Fibroblast of peridontal ligament (primary cell): ENCODE data around the gene PRMT7.
A peak's percentile ranks its signal among the peaks of the same experiment; 100 is the strongest.

Experiments used
- DNase-seq: peaks from one replicate; pipeline ENCODE4 v3.0.0-alpha.2; 2010; ENCODE audit errors: extremely low read depth

PRMT7 gene

GRCh38 chr16:68376590-68376989 is 65.8 kb downstream of the PRMT7 start:
- DNase-seq, result no peak

GRCh38 chr16:68377221-68377620 is 66.4 kb downstream of the PRMT7 start:
- DNase-seq, result no peak

- DNase-seq, result peak; percentile 9
Observed at GRCh38 chr16:68377667-68378393, 67.0 kb downstream of the PRMT7 start.

GRCh38 chr16:68378436-68379415 is 67.9 kb downstream of the PRMT7 start:
- DNase-seq, result no peak

DNA sequence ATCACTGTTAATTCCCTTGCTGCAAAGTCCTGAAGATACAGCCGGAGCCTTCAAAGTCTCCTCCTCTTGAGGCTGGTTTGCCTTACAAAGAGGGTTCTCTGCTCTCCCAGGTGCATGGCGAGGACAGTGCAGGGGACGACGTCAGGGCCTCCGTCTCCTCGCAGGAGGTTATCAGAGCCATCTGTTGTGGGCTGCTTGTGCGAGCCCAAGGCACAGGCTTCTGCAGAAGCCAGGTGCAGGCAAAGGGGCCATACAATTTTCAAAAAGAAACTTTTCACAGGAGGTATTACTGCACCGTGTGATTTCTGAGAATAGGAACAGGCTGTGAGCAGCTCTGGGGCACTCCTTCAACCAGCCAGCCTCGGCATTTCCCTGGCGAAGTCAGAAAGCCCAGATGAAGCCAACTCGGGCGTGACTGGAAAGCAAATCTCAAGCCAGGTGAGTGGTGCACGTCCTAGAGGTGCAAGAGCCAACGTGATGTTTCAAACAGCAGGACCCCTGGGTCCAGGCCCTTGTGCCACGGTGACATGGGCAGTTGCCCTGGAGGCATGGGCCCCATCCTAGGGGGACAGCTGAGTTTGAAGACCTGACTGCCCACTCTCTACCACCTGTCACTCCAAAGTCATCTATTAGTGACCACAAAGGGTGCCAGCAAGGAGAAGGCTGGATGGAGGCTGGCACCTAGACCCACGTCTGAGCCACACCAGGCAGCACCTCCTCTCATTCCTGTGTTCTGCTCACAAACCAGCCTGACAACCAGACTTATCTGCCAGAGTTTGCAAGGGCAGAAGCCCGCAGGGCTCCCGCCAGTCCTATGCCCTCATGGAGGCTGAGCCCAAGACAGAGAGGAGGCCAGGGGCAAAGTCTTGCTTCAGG is 68.9 kb downstream of the PRMT7 start:
- DNase-seq, result no peak

DNA sequence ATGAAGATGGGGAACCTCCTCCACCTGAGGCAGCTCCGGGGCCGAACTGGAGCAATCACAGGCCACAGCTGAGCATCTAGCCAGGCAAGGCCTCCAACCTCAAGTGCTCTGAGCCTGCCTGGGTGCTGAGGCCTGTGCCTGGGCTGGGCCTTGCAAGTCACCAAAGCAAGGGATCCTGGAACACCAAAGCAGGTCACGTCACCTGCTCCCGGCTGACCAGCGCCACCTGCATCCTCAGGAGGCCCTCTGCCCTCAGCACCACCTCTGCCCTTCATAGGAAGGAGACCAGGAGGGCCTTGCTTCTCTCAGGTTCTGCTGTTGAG is 69.5 kb downstream of the PRMT7 start:
- DNase-seq, result no peak

- no peak for DNase-seq
Observed at GRCh38 chr16:68380676-68381362, 70.0 kb downstream of the PRMT7 start.

DNA sequence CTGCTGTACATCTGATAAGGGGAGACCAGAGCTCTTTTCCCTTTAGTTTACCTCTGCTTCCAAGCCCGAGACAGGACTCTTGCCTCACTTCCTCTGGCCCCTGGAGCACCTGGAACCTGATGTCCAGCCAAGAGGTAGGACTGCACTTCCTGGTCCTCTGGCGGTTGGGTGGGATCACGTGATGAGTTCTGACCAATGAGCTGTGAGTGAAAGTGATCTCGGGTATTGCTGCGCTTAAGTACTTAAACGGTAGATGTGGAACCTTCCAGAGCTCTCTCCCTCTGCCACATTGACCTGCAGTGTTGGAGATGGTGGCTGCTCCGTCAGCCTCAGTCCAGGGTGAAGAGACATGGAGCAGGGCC is 70.5 kb downstream of the PRMT7 start:
- no peak for DNase-seq

DNA sequence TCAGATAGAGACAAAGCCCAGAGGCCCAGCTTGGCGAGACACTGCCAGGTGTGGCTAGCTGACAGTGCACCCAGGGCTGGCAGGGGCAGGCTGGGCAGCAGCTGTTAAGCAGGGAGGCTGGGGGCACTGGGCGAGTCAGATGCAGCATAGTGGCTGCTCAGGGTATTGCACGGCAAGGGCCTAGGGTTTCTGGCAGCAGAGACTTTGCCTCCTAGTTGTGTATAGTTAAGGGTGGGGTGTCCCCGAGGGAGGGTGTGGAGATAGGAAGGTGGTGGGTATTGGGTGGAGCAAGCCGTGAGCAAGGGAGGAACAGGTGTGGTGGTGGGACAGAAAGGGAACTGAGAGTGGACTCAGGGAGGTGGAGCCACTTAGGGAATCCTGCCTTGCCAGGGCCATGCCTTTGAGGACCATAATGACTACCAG is 71.5 kb downstream of the PRMT7 start:
- DNase-seq, result no peak

DNA sequence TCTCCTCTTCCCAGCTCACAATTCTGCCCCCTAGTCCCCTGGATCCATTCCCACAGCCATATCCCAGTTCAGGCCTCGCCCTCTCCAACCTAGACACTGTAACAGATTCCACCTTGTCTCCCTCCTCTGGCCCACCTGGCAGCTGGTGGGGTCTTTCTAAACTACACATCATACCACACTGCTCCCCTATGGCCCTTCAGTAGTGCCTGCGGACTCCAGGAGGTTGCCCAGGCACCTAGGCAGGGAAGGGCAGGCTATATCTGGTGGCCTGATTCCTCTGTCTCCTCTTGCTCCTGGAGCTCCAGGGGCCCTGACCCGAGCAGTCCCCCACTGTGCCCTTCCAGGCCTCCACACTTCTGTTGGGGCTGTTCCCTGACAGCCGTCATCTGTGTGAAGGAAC is 73.0 kb downstream of the PRMT7 start:
- DNase-seq, result no peak

DNA sequence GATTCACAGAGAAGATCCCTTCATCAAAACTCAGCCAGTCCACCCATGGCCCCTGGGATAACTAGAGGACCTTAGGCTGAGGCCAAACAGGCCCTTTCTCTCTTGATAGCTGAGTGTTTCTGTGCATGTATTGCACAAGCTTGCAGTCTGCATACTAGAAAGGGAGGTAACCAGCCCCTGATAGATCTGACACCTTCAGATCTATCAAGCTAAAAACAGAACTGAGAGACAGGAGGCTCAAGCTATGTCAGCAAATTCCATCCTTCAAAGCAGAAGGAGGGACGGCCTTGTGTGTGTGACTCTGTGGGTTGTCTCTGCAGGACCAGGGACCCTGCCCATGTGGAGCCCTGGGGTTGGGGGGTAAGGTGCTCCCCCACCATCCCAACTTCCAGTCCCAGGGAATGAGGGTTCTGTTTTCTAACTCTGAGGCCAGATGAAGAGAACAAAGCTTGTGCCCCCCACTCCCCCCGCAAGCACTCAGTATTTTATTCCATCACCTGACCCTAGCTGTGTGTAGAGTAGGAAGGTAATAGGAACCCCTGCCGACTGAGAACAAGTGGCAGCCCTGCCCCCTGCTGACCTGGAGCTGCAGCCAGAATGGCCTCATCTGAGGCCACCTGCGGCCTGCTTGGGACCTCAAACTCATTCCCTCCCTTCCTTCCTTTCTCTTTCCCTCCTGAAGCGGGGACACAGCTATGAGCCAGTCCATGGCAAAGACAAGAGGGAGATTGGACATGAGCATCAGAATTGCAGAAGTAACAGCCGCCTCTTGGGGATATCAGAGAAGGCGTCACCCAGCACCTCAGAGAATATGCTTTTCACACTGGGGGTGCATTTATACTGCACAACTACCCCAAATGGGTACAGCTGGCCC is 73.7 kb downstream of the PRMT7 start:
- no peak for DNase-seq

DNA sequence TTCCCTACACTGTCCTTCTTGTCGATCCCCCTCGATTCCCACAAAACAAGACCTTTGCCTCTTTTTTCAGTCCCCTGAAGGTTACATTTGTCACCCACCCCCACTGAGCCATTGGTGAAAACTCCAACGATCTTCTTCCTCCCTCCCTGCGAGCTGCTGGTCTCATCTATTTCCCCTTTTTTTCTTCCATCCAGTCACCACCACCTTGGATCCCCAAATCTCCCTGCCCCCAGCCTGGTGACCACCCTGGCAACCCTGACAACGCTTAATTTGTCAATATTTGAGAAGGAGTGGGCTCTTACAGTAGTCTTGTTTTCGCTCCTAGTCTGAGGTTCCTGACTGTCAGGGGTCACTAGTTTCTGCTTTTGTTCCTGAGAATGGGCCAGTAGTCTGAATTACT is 74.6 kb downstream of the PRMT7 start:
- no peak for DNase-seq

- no peak for DNase-seq
Observed at GRCh38 chr16:68386628-68387027, 75.8 kb downstream of the PRMT7 start.

DNA sequence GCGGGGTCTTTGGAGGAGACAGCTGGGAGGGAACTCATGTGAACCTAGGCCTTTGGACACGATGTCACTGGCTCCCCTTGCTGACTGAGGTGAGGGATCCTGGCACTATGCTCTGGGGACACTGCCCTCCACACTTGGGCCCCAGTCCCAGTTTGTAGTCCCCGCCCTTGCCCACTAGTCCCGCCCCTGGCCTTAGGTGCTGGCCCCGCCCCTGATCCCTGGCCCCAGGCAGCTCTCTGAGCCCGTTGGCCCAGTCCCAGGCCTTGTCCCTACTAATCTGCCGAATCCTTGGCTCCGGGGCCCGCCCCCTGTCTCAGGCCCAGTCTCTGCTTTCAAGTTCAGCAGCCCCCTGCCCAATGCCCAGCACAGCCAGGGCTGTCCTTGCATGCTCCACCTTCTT is 76.5 kb downstream of the PRMT7 start:
- no peak for DNase-seq

GRCh38 chr16:68388124-68388523 is 77.3 kb downstream of the PRMT7 start:
- DNase-seq, result no peak

- DNase-seq, result no peak
Observed at GRCh38 chr16:68389006-68389405, 78.2 kb downstream of the PRMT7 start.

DNA sequence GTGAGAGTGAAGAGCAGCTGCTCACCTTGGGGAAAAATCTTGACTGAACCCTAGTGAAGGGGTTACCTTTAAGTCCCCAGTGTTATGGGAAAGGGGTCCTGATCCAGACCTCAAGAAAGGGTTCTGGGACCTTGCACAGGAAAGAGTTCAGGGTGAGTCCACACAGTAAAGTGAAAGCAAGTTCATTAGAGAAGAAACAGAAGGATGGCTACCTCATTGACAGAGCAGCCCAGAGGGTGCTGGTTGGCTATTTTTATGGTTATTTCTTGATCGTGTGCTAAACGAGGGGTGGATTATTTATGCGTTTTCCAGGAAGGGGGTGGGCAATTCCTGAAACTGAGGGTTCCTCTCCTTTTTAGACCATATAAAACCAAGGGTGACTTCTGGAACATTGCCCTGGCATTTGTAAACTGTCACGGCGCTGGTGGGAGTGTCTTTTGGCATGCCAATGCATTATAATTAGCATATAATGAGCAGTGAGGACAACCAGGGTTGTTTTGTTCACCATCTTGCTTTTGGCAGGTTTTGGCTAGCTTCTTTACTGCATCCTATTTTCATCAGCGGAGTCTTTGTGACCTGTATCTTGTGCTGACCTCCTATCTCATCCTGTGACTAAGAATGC is 79.0 kb downstream of the PRMT7 start:
- DNase-seq, result no peak

- DNase-seq, result no peak
Observed at GRCh38 chr16:68393333-68393732, 82.5 kb downstream of the PRMT7 start.

GRCh38 chr16:68395167-68395786 is 84.5 kb downstream of the PRMT7 start:
- DNase-seq, result no peak

- DNase-seq, result no peak
Observed at GRCh38 chr16:68395815-68396214, 85.0 kb downstream of the PRMT7 start.
